ENCODE results near the gene MYO10.

- no peak for TF ChIP-seq E2F4 (CRISPR knock-in tag; IDR thresholded peaks at IDR 0.05; ENCODE audit: borderline replicate concordance, low read depth)
- no peak for TF ChIP-seq CTCF (IDR thresholded peaks at IDR 0.05)
- TF ChIP-seq NR3C1 (CRISPR knock-in tag; conservative IDR thresholded peaks at IDR 0.05; ENCODE audit: low read depth): no peak
- no peak for TF ChIP-seq ATF3 (CRISPR knock-in tag; conservative IDR thresholded peaks at IDR 0.05)
- no peak for TF ChIP-seq SP1 (CRISPR knock-in tag; conservative IDR thresholded peaks at IDR 0.05)
- TF ChIP-seq IRF2 (CRISPR knock-in tag; IDR thresholded peaks at IDR 0.05; ENCODE audit: borderline replicate concordance, low read depth): no peak
- TF ChIP-seq TCF7 (CRISPR knock-in tag; IDR thresholded peaks at IDR 0.05; ENCODE audit: low read depth): no peak
These were observed 64.2 kb downstream of the MYO10 start for GRCh38 chr5:16871746-16872339.
